HG02885 (cell line): ENCODE measurements around the gene C5orf15.

Experiments
- ATAC-seq: cut with Tn5 transposase; IDR thresholded peaks from one replicate; pipeline ENCODE4 v1.9.1; 2021; ENCODE audit warnings: mild to moderate bottlenecking; ENCODE audit not compliant: unreplicated experiment, poor library complexity

Gene C5orf15

GRCh38 chr5:133907075-133907474, 61.4 kb downstream of the C5orf15 start:
- no peak for ATAC-seq

DNA sequence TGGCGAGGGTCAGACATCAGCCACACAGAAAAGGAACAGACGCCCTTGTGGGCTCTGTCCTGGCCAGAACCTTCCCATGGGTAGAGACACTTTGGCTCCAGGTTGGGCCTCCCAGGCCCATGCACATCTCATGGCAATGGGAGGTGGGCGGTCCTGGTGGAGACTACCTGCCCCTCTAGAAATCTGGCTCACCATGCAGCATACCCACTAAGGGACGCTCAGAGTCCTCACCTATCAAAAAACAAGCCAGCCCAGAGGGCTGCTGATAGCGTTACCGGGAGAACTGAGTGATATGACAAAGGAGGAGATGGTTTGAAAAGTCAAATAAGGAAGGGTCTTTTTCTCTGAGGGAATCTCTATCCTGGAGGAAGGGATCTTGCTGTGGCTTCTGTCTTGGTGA, 62.1 kb downstream of the C5orf15 start:
- no peak for ATAC-seq
